Ammon's horn (tissue), 1 donor: ENCODE results near the gene FXR2.
"Not testable (repeated sequence)": the region's sequence is repeated elsewhere in the genome, so short reads cannot be mapped to it uniquely, and the experiment has no call there.

Experiments
- DNase-seq: peaks from one replicate; pipeline ENCODE4 v3.0.0-alpha.2; 2016; ENCODE audit warnings: low spot score

Gene FXR2

DNA sequence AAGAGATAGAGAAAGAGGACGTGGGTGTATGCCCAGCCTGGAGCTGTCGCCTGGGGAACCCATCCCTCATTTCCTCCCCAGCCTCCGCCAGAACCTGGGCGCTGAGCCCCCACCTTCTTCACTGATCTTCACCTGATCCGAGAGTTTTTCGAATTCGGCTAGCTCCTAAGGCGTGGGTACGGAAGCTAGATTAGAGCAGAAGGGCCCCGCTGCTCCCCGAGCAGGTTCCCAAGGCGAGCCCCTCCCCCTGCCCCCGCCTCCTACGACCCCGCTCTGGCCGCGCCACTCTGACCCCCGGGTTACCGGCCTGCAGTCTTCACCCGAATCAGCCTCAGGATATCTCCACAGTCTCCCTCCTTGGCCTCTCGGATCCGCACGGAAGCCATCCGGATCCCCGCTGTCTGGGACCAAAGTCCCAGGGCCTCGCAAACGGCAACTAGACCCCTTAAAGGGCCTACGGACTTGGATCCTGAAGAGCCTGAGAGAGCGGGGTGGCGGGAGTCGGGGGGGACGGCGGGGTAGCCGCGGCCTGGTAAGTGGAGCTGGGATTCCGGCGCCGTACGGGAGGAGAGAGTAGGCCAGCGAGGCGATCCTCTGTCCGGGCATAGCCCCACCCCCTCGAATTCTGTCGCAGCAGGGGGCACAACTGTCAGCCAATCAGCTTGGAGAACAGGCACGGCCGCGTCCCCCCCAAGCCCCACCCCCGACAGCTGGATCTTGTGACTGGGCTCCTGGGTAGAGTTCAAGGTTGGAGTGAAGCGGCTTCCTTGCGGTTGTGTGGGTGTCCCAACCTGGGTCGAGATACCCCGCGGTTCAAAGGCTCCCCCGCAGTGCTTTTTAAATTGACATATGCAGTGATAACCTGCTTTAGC lies 12.8 kb upstream of the FXR2 start, which contains the start of gene SAT2:
Gene SAT2 (minus strand): TSS at position 572 of the 872 bp plus-strand sequence. CDS start 186 bp downstream, at position 386.
- peak; percentile 97 for DNase-seq

DNA sequence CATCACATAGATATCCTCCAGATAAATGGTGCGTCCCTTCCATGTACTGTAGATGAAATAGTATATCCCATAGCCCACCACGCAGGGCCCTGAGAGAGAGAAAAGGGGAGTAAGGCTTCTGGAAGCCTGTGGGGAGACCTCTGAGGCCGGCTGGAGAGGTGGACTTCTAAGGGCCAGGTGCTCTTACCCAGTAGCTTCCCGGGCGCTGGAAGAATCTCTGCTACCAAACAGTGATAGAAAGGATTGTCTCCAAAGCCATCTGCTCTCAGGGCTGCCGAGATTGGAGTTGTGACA lies 12.2 kb upstream of the FXR2 start:
- DNase-seq: no peak

DNA sequence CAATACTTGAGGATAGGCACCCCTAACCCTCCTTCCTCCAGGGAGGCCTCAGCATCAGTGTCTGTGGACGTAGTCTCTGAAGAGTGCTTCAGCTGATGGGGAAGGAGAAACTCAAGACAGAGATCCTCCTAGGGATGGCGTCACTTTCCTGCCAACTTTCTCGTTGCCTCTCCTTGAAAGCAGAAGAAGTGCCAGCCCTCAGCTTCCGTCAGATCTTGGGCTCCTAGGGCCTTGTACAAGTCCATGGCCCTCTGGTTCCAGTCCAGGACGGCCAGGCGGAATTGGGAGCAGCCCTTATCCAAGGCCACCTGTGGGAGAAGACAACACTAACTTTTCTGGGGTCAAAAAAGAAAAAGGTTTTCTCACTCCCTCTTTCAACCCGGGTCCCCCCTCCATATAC lies 11.6 kb upstream of the FXR2 start:
- DNase-seq: peak; percentile 59

DNA sequence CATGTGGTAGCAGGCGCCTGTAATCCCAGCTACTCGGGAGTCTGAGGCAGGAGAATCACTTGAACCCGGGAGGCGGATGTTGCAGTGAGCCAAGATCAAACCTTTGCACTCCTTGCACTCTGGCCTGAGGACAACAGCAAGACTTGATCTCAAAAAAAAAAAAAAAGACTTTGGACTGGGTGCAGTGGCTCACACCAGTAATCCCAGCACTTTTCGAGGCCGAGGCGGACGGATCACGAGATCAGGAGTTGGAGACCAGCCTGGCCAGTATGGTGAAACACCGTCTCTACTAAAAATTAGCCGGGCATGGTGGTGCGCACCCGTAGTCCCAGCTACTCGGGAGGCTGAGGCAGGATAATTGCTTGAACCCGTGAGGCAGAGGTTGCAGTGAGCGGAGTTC lies 11.1 kb upstream of the FXR2 start:
- not testable (repeated sequence) for DNase-seq

DNA sequence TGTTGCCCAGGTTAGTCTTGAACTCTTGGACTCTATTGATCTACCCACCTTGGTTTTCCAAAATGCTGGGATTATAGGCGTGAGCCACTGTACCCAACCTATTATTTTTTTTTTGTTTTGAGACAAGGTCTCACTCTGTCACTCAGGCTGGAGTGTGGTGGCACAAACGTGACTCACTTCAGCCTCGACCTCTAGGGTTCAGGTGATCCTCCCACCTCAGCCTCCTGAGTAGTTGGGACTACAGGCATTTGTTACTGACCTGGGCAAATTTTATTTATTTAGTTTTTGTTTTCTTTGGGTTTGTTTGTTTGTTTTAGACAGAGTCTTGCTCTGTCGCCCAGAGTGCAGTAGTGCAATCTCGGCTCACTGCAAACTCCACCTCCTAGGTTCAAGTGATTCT lies 9.0 kb upstream of the FXR2 start:
- no peak for DNase-seq

DNA sequence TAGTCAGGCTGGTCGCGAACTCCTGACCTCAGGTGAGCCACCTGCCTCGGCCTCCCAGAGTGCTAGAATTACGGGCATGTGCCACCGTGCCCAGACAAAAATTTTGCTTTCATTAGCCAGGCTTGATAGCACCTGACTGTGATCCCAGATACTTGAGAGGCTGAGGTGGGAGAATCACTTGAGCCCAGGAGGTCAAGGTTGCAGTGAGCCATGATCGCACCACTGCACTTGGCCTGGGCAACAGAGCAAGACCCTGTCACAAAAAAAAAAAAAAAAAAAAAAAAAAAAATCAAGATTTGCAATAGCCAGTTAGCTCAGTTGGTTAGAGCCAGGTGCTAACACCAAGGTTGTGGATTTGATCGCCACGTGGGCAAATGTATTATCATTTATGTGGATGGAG lies 6.1 kb upstream of the FXR2 start:
- no peak for DNase-seq

DNA sequence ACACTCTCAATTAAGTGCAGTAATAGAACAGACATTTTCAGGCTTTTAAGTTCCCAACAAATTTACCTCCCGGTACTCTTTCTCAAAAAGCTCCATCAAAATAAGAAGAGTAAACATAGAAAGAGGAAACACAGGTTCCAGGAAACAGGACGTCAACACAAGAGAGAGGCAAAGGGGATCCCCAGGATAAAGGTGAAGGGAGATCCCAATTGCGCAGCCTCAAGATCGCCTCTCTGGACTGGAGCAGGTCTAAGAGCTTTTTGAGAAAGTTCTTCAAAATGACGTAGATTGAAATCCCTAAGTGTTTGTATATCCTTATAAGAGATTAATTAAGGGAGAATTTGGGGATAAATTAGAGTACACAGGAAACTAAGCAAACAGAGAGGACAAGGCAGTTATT lies 3.9 kb upstream of the FXR2 start:
- no peak for DNase-seq

DNA sequence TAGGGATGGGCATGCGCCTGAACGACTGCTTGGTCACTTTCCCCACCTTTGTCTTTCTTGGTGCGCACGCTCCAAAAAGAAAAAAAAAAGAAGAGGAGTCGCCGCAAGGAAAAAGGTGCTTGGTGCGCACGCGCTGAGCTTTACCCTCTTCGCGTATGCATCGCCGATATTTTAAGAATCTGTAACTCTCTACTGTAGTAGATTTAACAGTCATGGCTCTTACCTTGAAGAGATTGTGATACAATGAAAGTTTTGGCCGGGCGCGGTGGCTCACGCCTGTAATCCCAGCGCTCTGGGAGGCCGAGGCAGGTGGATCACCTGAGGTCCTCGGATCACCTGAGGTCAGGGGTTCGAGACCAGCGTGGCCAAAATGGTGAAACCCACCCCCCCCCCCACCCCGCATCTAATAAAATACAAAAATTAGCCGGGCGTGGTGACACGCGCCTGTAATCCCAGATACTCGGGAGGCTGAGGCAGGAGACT lies 609 bp upstream of the FXR2 start:
- no peak for DNase-seq

DNA sequence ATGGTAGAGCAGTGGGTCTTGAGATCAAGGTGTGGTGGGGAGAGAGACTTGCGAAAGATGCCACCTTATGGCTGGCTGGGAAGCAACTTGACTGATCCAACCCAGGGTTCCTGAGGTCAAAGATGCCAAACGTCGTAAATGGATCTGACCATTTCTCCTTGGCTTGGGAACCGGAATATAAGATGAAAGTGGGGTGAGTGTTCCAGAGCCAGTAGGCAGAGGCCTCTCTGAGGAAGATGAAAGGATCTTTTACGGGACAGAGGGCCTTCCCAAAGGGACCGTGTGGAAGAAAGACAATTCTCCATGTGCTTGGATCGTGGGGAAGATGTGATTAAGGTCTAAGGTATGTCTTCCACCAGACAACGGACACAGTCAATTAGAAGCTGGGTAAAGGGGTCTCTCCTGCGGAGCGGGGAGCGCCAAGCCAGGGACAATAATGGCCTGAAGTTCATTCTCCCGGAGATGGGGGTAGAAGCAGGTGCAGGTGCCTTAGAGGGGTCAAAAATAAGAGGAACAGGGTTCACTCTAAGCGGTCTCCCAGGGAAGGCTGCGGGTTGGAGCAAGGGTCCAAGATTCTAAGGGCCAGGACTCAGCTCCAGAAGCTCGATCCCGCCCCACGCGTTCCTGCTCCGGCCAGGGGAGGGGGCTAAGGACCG lies 800 bp downstream of the FXR2 start:
- DNase-seq: no peak

DNA sequence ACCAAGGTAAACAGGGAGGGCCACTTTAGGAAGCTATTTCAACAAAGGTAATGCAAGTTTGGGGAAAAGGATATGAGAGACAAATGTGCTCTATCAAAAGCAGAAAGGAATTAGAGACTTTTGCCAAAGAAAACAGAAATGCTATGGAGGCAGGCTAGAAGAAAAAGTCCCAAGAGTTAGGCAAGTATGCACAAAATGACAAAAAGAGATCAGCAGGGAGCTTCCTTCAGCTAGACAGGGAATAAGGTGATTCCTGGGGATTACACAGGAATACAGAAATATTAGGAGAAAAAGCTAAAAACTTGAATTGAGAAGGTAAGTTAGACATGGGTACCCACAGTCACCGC lies 2.4 kb downstream of the FXR2 start:
- no peak for DNase-seq

DNA sequence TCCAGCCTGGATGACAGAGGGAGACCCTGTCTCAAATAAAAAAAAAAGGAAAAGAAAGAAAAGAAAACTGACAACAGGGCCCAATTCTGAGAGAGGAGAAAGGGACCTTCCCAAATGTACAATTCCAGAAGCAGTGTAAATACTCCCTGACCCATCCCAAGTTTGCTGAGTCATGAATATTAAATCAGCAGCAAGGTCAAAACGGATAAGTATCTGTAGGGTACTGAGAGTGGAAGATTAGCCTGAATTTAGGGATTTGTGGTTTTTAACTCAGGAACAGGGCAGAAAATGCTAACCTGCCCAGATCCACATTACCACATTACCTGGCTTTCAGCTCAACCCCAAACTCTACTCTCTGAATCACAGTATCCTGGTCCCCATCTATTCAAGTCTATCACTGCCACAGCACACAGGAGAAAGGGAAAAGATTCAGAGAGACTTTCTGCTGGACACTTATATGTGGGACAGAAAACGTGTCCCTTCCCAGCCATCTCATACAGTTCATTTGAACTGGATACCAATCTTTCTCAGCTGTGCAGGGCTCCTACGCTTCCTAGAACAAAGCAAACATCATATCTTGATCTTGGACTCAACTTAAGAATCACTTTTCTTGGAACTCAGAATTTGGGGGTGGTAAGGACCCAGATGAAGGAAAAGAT lies 2.9 kb downstream of the FXR2 start:
- no peak for DNase-seq

DNA sequence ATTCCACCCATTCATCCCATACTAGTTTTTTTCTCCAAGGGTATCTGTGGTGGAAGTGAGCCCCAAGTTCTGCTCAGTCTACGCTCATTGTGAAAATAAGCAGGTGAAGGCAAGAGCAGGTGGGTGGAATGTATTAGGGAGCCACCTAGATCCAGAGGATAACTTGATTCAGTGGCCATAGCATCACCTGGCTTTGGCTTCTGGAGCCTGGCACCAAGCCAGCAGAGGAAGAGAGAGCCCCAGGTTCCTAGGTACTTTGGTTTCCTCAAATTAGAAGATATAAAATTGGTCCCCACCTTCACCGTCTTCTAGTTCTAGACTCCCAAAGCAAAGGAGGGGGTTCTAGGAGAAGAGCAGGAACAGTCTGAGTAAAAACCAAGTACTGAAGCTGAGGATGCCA lies 4.1 kb downstream of the FXR2 start:
- DNase-seq: no peak

DNA sequence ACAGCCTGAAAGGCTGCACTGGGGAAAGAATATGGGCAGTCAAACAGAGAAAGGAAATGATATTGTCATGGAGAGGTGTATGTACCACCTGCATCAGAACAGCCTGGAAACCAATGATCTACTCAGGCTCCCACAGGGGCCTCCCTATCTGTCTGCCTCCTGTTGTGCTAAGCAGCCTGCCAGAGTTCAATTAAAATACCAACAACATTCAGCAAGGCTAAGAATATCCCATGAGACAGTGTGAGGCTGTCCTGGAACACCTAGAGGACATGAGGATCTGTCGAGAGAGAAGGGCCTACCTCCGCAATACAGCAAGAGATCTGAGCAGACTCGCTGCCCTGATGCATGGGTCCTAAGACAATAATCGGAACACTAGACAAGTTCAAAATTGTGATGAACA lies 8.4 kb downstream of the FXR2 start:
- no peak for DNase-seq

DNA sequence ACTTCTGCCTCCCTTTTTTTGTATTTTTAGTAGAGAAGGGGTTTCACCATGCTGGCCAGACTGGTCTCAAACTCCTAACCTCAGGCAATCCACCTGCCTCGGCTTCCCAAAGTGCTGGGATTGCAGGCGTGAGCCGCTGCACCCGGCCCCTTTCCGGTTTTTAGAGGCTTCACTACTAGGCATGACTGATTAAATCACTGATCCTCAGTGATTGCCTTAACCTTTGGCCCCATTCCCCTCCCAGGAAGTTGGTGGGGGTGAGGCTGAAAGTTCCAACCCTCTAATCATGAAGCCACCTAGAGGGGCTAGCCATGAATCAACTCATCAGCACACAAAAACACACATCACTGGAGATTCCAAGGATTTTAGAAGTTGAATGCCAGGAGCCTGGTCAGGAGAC lies 17.1 kb downstream of the FXR2 start:
- not testable (repeated sequence) for DNase-seq

DNA sequence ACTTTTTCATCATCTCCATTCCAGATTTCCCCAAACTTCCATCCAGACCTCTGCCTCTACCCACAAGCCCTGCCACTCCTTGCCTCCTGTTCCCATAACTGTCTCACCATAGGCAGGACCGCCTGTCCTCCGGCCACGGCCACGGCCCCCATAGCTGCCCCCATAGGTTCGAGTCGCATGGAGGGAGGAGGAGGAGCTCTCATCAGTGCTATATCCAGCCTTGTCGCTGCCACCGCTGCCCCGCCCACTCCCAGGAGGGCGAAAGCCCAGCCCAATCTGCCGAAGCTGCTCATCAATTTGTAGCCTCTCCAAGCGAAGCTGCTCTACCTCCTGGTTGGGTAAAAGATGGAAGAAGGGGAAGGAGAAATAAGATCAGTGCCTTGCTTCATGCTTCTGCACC lies 21.4 kb downstream of the FXR2 start:
- no peak for DNase-seq

DNA sequence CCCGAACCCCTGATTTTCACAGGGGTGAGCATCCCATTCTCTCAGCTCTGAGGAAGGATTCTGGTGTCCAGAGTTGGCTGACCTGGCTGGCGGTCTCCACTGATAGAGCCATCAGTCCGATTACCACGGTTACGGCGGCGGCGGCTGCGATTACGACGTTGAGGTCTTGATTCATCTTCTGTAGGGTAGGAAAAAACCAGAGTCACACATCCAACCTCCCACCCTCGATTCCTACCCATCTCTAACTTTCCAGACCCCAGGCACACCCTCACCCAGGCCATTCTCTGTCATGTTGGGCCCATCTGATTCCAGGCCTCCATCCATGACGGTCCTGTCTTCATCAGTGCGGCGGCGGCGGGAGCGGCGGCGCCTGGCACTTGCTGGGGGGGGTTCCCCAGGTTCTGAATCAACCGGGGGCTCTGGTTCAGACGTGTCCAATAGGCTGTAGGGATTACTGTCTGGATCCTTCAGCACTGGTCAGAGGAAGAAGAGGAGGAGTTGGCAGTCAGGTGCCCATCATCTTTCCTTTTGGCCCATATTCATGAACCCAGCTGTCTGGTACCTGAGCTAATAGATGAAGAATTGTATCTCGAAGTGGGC lies 22.2 kb downstream of the FXR2 start:
- DNase-seq: no peak

DNA sequence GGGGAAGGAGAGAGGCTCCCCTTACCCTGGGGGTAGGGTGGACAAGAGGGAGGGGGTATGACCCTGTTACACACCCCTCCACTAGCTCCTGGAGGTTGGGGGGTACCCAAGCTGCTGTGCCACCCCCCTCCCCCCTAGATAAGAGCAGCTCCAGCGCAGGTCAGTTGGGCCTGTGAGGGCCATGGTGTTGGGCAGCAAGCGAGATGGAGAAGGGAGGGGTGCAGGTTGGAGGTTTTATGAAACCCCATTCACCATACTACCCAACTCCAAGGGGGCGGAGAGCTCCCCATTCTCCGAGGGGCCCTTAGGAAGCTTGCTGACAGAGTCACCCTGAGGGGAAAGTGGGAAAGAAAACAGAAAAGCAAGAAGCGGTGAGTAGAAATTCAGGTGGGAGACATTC lies 23.1 kb downstream of the FXR2 start:
- DNase-seq: no peak

DNA sequence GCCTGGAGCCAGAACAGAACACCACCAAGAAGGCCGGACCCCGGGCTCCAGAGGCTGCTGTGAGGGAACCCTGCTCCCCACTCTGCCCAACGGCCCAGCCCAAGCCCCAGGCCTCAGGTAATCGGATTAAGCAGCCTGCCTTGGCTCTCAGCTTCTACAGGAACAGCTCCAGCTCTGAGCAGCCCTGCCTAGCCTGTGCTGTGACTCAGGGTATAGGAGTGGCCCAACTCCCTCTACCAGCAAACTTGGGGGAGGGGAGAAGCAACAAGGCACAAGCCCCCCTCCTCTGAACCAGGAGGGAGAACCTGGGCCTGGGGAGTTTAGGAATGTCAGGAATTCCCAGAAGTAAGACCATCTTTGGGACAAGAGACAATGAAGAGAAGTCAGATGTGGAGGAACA lies 24.0 kb downstream of the FXR2 start:
- DNase-seq: no peak

DNA sequence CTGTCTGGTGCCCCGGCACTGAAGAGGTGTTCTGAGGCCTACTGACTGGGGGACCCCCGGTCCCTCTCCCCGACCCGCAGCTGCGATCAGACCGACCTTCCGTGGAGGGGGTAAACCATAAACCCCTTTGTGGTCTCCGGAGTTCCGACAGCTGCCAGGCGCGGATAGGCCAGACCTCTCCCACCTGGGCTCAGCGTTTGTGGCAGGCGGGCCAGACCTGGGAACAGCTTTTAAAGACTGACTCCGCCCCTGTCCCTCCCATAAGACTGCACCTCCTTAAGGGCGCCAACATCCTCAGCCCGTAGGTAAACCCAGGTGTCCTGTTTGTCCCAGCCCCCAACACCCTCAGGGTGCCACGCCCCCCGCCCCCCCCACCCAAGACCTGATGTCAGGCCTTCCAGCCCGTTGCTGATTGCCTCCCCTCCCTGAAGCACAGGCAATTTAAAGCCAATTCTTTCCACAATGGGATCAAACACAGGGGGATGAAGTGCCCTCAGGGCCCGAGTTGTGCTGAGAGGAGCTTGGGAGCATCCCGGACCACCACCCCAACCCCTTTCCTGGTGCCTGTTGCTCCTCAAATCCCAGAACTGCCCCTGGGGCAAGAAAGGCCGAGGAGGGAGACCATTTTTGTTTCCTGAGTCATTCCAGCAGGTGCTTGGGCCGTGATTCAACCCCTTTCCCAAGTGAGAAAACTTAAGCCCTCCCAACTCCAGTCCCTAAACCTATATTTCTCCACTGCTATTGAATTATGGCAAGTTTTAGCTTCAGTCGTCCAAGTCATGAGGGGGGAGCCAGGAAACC lies 24.6 kb downstream of the FXR2 start, which contains the start of gene SOX15:
Gene SOX15 (minus strand): TSS at position 204 of the 801 bp plus-strand sequence. CDS start 418 bp downstream, outside the sequence.
- DNase-seq: no peak

DNA sequence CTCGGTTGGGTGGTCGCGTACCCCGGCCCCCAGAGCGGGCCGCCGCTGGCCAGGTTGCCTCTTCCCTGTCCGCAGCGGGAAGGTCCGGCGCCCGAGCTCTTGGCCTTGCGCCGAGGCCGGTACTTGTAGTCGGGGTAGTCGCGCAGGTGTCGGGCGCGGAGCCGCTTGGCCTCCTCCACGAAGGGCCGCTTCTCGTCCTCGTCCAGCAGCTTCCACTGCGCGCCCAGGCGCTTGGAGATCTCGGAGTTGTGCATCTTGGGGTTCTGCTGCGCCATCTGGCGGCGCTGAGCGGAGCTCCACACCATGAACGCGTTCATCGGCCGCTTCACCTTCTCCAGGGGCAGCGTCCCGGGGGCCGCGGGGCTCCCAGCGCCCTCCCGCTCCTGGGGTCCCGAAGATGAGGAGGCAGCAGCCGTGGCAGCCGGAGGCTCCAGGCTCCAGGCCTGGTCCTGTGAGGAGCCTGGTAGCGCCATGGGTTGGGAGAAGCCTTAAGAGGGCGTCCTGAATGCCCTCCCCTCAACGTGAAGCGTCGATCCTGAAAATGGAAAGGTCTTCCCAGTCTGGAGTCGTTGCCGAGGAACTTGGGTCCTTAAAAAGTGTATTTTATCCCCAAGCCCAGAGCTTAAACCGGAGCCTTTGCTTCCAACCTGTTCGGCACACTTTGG lies 25.4 kb downstream of the FXR2 start:
- peak; percentile 92 for DNase-seq

DNA sequence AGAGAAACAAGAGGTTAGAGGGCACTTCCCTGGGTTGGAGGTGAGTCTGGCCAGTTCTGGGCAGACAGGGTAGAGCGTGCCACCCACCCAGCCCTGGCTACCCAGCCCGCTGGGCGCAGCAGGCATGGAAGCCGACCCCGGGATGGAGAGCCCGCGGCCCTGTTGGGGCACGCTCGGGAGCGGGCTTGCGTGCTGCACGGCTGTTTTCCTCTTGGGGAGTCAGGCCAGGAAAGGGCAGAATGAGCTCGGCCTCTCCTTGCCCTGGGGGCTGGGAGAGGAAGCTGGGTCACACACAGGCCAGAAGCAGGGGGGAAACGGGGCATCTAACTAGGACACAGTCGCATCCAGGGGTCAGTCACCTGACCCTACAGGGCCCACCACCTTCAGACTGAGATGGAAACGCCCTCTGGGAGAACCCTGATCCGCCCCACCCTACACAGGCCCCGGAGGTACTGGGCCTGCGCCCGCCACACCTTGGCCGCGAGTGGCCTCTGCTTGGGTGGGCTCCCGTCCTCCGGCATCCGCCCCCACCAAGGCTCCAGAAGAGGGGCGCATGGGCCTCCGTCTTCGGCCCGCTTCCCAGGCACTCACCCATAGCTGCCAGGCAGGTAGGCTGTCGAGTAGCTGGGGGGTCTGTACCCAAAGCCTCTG lies 26.0 kb downstream of the FXR2 start:
- DNase-seq: no peak
